Liver (tissue), 9 donors: ENCODE data around the gene TRAPPC3L. TPM values are rescaled to one million over a fixed set of nuclear protein-coding genes. Genes with fewer than 3 reads are reported as not detected.

Experiments
- DNase-seq: peaks from one replicate; pipeline ENCODE4 v3.0.0-alpha.2; 2017; ENCODE audit warnings: low spot score
- H3K27ac ChIP-seq, 2 donors: one replicate each; pipeline ENCODE4 v1.7.0; 2013; ENCODE audit warnings: inconsistent platforms in 2 of 2, low read length in 2 of 2, control low read depth in 1 of 2, low read depth in 1 of 2, mild to moderate bottlenecking in 1 of 2
- H3K27me3 ChIP-seq, 4 donors: one replicate each; pipeline versions ENCODE4 v1.6.1 to v1.7.0; 2013; ENCODE audit warnings: low read length in 3 of 4, inconsistent platforms in 1 of 4, mild to moderate bottlenecking in 1 of 4, moderate library complexity in 1 of 4; ENCODE audit not compliant: control insufficient read depth in 4 of 4, insufficient read depth in 4 of 4
- H3K36me3 ChIP-seq, 4 donors: one replicate each; pipeline versions ENCODE4 v1.6.1 to v1.7.0; 2013; ENCODE audit warnings: low read length in 3 of 4, mild to moderate bottlenecking in 3 of 4, low read depth in 1 of 4, moderate library complexity in 1 of 4; ENCODE audit not compliant: control insufficient read depth in 4 of 4, insufficient read depth in 3 of 4
- H3K4me1 ChIP-seq, 4 donors: one replicate each; pipeline versions ENCODE4 v1.6.1 to v1.7.0; 2013; ENCODE audit warnings: low read length in 3 of 4, mild to moderate bottlenecking in 3 of 4, moderate library complexity in 1 of 4; ENCODE audit not compliant: control insufficient read depth in 4 of 4, insufficient read depth in 4 of 4
- H3K4me3 ChIP-seq, 3 donors: one replicate each; pipeline versions ENCODE4 v1.6.1 to v1.7.0; 2013; ENCODE audit warnings: low read length in 3 of 3, control low read depth in 1 of 3, low read depth in 1 of 3, mild to moderate bottlenecking in 1 of 3
- H3K9ac ChIP-seq, 2 donors: one replicate each; pipeline ENCODE4 v1.7.0; 2013; ENCODE audit warnings: low read length in 2 of 2, mild to moderate bottlenecking in 2 of 2, moderate library complexity in 2 of 2, control low read depth in 1 of 2, low read depth in 1 of 2
- H3K9me3 ChIP-seq, 4 donors: one replicate each; pipeline versions ENCODE4 v1.6.1 to v1.7.0; 2013; ENCODE audit warnings: low read length in 3 of 4; ENCODE audit not compliant: control insufficient read depth in 4 of 4
- CTCF ChIP-seq: fragments of 150-350 bp; IDR thresholded peaks from 2 replicates; pipeline ENCODE4 v1.5.1; 2017; ENCODE audit warnings: improper control_type of control experiment, low read depth, low read length; ENCODE audit not compliant: missing input control
- EGR1 ChIP-seq, 2 donors: IDR thresholded peaks; 2 replicates each; pipeline ENCODE4 v1.6.1; 2016 to 2018; ENCODE audit warnings: antibody characterized with exemption in 2 of 2, low read depth in 2 of 2
- FOXA1 ChIP-seq: IDR thresholded peaks from 2 replicates; pipeline ENCODE4 v1.6.1; 2016; ENCODE audit warnings: antibody characterized with exemption
- FOXA2 ChIP-seq: IDR thresholded peaks from 2 replicates; pipeline ENCODE4 v1.6.1; 2016; ENCODE audit warnings: antibody characterized with exemption
- GABPA ChIP-seq, 2 donors: IDR thresholded peaks in 1 of 2; conservative IDR thresholded peaks in 1 of 2; 2 replicates each; pipeline ENCODE4 v1.6.1; 2016; ENCODE audit warnings: antibody characterized with exemption in 2 of 2, mild to moderate bottlenecking in 1 of 2, moderate library complexity in 1 of 2
- HNF4A ChIP-seq, 2 donors: conservative IDR thresholded peaks; 2 replicates each; pipeline ENCODE4 v1.6.1; 2016; ENCODE audit warnings: antibody characterized with exemption in 2 of 2, mild to moderate bottlenecking in 2 of 2
- HNF4G ChIP-seq: IDR thresholded peaks from 2 replicates; pipeline ENCODE4 v1.6.1; 2016; ENCODE audit warnings: antibody characterized with exemption
- JUND ChIP-seq, 2 donors: IDR thresholded peaks; 2 replicates each; pipeline ENCODE4 v1.6.1; 2016; ENCODE audit warnings: antibody characterized with exemption in 2 of 2
- NR2F2 ChIP-seq: IDR thresholded peaks from 2 replicates; pipeline ENCODE4 v1.6.1; 2016; ENCODE audit warnings: antibody characterized with exemption
- RAD21 ChIP-seq, 2 donors: IDR thresholded peaks; 2 replicates each; pipeline ENCODE4 v1.6.1; 2016; ENCODE audit warnings: antibody characterized with exemption in 2 of 2, mild to moderate bottlenecking in 2 of 2
- RXRA ChIP-seq, 2 donors: IDR thresholded peaks; 2 replicates each; pipeline ENCODE4 v1.6.1; 2017 to 2018; ENCODE audit warnings: antibody characterized with exemption in 2 of 2, mild to moderate bottlenecking in 1 of 2
- SP1 ChIP-seq: IDR thresholded peaks from 2 replicates; pipeline ENCODE4 v1.6.1; 2018; ENCODE audit warnings: antibody characterized with exemption, mild to moderate bottlenecking
- TAF1 ChIP-seq: conservative IDR thresholded peaks from 2 replicates; pipeline ENCODE4 v1.6.1; 2016; ENCODE audit warnings: antibody characterized with exemption, mild to moderate bottlenecking
- YY1 ChIP-seq: IDR thresholded peaks from 2 replicates; pipeline ENCODE4 v1.6.1; 2016; ENCODE audit warnings: antibody characterized with exemption, mild to moderate bottlenecking
- WGBS: extraction: QIAGEN DNeasy Blood & Tissue Kit; methylation state at CpG from one replicate; pipeline ENCODE4 v1.1.7; 2013; 5-methylcytosine and 5-hydroxymethylcytosine counted together
- polyA plus RNA-seq, 2 donors: library from polyadenylated mRNA; stranded (reverse) in 1 of 2; unstranded in 1 of 2; fragments of 200-250 nt in 1 of 2; fragments of >200 nt in 1 of 2; fragmentation: Nextera tagmentation in 1 of 2; extraction: Ambion mirVana in 1 of 2; gene quantifications; one replicate each; pipeline versions ENCODE4 v1.2.1 to v1.2.3, GENCODE V29; 2013 to 2015
- total RNA-seq, 2 donors: library from RNA; depleted of rRNA; stranded (reverse); fragments of >200 nt; gene quantifications; one replicate each; pipeline ENCODE4 v1.2.3, GENCODE V29; 2014
- TF ChIP-seq, protein P1 (sequence below): IDR thresholded peaks from 2 replicates; pipeline ENCODE4 v1.6.1; 2016; ENCODE audit warnings: antibody characterized with exemption, mild to moderate bottlenecking
- TF ChIP-seq, protein P2 (sequence below): IDR thresholded peaks from 2 replicates; pipeline ENCODE4 v1.6.1; 2016; ENCODE audit warnings: antibody characterized with exemption
- TF ChIP-seq, protein P3 (sequence below): IDR thresholded peaks from 2 replicates; pipeline ENCODE4 v1.6.1; 2016; ENCODE audit warnings: antibody characterized with exemption
- TF ChIP-seq, protein P4 (sequence below): IDR thresholded peaks from 2 replicates; pipeline ENCODE4 v1.6.1; 2016; ENCODE audit warnings: antibody characterized with exemption
- donor health status: healthy.
- donor health status: healthy.
- donor health status: healthy.
- donor health status: healthy.
- donor health status: healthy.

TRAPPC3L gene
- total and polyA plus RNA-seq, 4 donors, result 0.08 to 0.21 (median 0.16) TPM

DNA sequence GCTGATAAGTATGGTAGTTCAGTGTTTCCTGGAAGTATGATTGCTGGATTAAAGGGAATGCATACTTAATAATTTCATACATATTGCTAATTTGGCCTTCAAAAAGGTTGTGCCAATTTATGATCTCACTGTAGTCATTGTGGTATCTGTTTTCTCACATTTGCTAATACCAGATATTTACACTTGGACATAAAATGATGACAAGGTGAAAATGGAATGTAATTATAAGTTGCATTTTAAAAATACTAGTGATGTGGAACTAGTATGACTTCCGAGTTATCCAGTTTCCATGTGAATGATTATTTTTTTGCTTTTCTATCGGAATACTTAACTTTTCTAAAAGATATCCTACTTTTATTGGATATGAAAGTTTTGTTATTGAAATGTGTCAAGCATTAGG is 41.3 kb upstream of the TRAPPC3L start:
- Histone ChIP-seq H3K4me3 (no peak overlapping the region), H3K4me1 (no peaks in the 10 kb centered on the region), H3K9ac (no peak overlapping the region), H3K9me3 (no peaks in the 10 kb centered on the region), H3K27ac (no peak overlapping the region), H3K27me3 (no peaks in the 10 kb centered on the region), H3K36me3 (peaks cover 0 to 32% (median 24%) of the 10 kb centered on the region in 4 donors)
- 97% methylated on average over 2 of the region's 2 CpGs for WGBS
- TF ChIP-seq NR2F2 (no peak), CTCF (no peak), HNF4G (no peak), RAD21 (IDR thresholded peaks at IDR 0.05) (no peak), SP1 (no peak), RXRA (IDR thresholded peaks at IDR 0.05) (no peak), EGR1 (IDR thresholded peaks at IDR 0.05; ENCODE audit: low read depth in 2 of 2) (no peak), GABPA (IDR thresholded peaks at IDR 0.05 in 1 of 2, conservative IDR thresholded peaks at IDR 0.05 in 1 of 2) (no peak), FOXA2 (no peak), TAF1 (no peak), FOXA1 (no peak), JUND (IDR thresholded peaks at IDR 0.05) (no peak), YY1 (no peak), HNF4A (conservative IDR thresholded peaks at IDR 0.05) (no peak)
- TF ChIP-seq, protein P1, sequence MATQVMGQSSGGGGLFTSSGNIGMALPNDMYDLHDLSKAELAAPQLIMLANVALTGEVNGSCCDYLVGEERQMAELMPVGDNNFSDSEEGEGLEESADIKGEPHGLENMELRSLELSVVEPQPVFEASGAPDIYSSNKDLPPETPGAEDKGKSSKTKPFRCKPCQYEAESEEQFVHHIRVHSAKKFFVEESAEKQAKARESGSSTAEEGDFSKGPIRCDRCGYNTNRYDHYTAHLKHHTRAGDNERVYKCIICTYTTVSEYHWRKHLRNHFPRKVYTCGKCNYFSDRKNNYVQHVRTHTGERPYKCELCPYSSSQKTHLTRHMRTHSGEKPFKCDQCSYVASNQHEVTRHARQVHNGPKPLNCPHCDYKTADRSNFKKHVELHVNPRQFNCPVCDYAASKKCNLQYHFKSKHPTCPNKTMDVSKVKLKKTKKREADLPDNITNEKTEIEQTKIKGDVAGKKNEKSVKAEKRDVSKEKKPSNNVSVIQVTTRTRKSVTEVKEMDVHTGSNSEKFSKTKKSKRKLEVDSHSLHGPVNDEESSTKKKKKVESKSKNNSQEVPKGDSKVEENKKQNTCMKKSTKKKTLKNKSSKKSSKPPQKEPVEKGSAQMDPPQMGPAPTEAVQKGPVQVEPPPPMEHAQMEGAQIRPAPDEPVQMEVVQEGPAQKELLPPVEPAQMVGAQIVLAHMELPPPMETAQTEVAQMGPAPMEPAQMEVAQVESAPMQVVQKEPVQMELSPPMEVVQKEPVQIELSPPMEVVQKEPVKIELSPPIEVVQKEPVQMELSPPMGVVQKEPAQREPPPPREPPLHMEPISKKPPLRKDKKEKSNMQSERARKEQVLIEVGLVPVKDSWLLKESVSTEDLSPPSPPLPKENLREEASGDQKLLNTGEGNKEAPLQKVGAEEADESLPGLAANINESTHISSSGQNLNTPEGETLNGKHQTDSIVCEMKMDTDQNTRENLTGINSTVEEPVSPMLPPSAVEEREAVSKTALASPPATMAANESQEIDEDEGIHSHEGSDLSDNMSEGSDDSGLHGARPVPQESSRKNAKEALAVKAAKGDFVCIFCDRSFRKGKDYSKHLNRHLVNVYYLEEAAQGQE, result no peak
- TF ChIP-seq, protein P2, sequence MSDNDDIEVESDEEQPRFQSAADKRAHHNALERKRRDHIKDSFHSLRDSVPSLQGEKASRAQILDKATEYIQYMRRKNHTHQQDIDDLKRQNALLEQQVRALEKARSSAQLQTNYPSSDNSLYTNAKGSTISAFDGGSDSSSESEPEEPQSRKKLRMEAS, result no peak
- TF ChIP-seq, protein P3, sequence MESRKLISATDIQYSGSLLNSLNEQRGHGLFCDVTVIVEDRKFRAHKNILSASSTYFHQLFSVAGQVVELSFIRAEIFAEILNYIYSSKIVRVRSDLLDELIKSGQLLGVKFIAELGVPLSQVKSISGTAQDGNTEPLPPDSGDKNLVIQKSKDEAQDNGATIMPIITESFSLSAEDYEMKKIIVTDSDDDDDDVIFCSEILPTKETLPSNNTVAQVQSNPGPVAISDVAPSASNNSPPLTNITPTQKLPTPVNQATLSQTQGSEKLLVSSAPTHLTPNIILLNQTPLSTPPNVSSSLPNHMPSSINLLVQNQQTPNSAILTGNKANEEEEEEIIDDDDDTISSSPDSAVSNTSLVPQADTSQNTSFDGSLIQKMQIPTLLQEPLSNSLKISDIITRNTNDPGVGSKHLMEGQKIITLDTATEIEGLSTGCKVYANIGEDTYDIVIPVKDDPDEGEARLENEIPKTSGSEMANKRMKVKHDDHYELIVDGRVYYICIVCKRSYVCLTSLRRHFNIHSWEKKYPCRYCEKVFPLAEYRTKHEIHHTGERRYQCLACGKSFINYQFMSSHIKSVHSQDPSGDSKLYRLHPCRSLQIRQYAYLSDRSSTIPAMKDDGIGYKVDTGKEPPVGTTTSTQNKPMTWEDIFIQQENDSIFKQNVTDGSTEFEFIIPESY, result no peak
- TF ChIP-seq, protein P4, sequence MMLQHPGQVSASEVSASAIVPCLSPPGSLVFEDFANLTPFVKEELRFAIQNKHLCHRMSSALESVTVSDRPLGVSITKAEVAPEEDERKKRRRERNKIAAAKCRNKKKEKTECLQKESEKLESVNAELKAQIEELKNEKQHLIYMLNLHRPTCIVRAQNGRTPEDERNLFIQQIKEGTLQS, result no peak
- no peak for DNase-seq
